GM21737 (cell line): Measurements from ENCODE around the gene RPL4.
A peak's percentile ranks its signal among the peaks of the same experiment; 100 is the strongest.
"Not testable (repeated sequence)": the region's sequence is repeated elsewhere in the genome, so short reads cannot be mapped to it uniquely, and the experiment has no call there.

Experiments
- ATAC-seq: cut with Tn5 transposase; IDR thresholded peaks from one replicate; pipeline ENCODE4 v1.9.1; 2021; ENCODE audit warnings: mild to moderate bottlenecking, moderate library complexity; ENCODE audit not compliant: unreplicated experiment

RPL4 gene

GRCh38 chr15:66504563-66505429 is at the start of gene RPL4, which contains the start of gene ZWILCH:
Gene RPL4, minus strand, starts transcription at chr15:66504855. Its CDS starts 65 bp downstream, at chr15:66504790.
Gene ZWILCH, plus strand, starts transcription at chr15:66505326. Its CDS starts 13 bp downstream, at chr15:66505339.
- peak; percentile 63 for ATAC-seq

- ATAC-seq = no peak
Measured at GRCh38 chr15:66545255-66545654, 40.6 kb upstream of the RPL4 start.

GRCh38 chr15:66542896-66543295 is 38.2 kb upstream of the RPL4 start:
- no peak for ATAC-seq

GRCh38 chr15:66535056-66535455 is 30.4 kb upstream of the RPL4 start:
- no peak for ATAC-seq

GRCh38 chr15:66524838-66525237 is 20.2 kb upstream of the RPL4 start:
- no peak for ATAC-seq

GRCh38 chr15:66523926-66524325 is 19.3 kb upstream of the RPL4 start:
- ATAC-seq = no peak

- no peak for ATAC-seq
Measured at GRCh38 chr15:66515901-66516322, 11.3 kb upstream of the RPL4 start.

- ATAC-seq = no peak
Measured at GRCh38 chr15:66514586-66514985, 9.9 kb upstream of the RPL4 start.

GRCh38 chr15:66508293-66508883 is 3.7 kb upstream of the RPL4 start:
- no peak for ATAC-seq

- ATAC-seq = no peak
Measured at GRCh38 chr15:66505818-66506217, 1.2 kb upstream of the RPL4 start.

- ATAC-seq = no peak
Measured at GRCh38 chr15:66505430-66505811, 766 bp upstream of the RPL4 start.

- ATAC-seq = no peak
Measured at GRCh38 chr15:66503780-66504562, 684 bp downstream of the RPL4 start.

- ATAC-seq = not testable (repeated sequence)
Measured at GRCh38 chr15:66503041-66503648, 1.5 kb downstream of the RPL4 start.

- ATAC-seq = no peak
Measured at GRCh38 chr15:66502491-66502890, 2.2 kb downstream of the RPL4 start.

GRCh38 chr15:66500346-66500745 is 4.3 kb downstream of the RPL4 start:
- ATAC-seq = not testable (repeated sequence)

GRCh38 chr15:66498501-66499386 is 5.9 kb downstream of the RPL4 start:
- no peak for ATAC-seq

GRCh38 chr15:66497502-66498455 is 6.9 kb downstream of the RPL4 start, which contains the start of gene SNAPC5:
Gene SNAPC5, minus strand, starts transcription at chr15:66497762. Its CDS starts 31 bp downstream, at chr15:66497731.
- ATAC-seq = peak; percentile 66

GRCh38 chr15:66496951-66497501 is 7.6 kb downstream of the RPL4 start:
- peak; percentile 18 for ATAC-seq
